GM12878 (cell line): ENCODE measurements around the gene DDX46. TPM values are rescaled to one million over a fixed set of nuclear protein-coding genes. Genes with fewer than 3 reads are reported as not detected.

Source experiments
- ATAC-seq: fragments of 200-7000 bp; cut with Tn5 transposase; 3 replicates; pipeline ENCODE4 v1.9.1; 2020; ENCODE audit warnings: mild to moderate bottlenecking, moderate library complexity
- Bru-seq: library from RNA; stranded (reverse); fragments of 400-500 nt; gene quantifications from one replicate; lab custom pipeline; 2021; lab: Mats Ljungman, UMichigan
- BruChase-seq, 2 experiments: library from RNA; stranded (reverse); fragments of 400-500 nt; gene quantifications; one replicate each; lab custom pipeline; 2021; lab: Mats Ljungman, UMichigan
- BruUV-seq: library from RNA; stranded (reverse); fragments of 400-500 nt; replicated peaks from 2 replicates; lab custom pipeline; 2021; lab: Mats Ljungman, UMichigan
- CTCF ChIA-PET: fragments of 300-600 bp; sonication (Branson Sonifier 250); formaldehyde crosslinking; extraction: SDS; loops from one replicate; lab custom pipeline; 2021; ENCODE audit warnings: inconsistent platforms; lab: Yijun Ruan, JAX
- POLR2A ChIA-PET: fragments of 350-600 bp; formaldehyde crosslinking; extraction: SDS; loops from one replicate; lab custom pipeline; 2021; ENCODE audit warnings: inconsistent platforms; lab: Charles Lee
- RAD21 ChIA-PET: fragments of 300-600 bp; sonication (Branson Sonifier 250); formaldehyde crosslinking; loops from one replicate; lab custom pipeline; 2023; ENCODE audit warnings: antibody characterized with exemption; ENCODE audit not compliant: unreplicated experiment; lab: Charles Lee
- SMC1A ChIA-PET: fragments of 300-600 bp; sonication (Branson Sonifier 250); formaldehyde crosslinking; loops from one replicate; lab custom pipeline; 2023; ENCODE audit not compliant: unreplicated experiment, uncharacterized antibody; lab: Charles Lee
- DNase-seq: peaks from one replicate; pipeline ENCODE4 v3.0.0-alpha.2; 2011; ENCODE audit warnings: low read depth, low spot score
- FAIRE-seq: peaks from 3 replicates; lab custom pipeline; 2011; peaks lifted over from hg19 to GRCh38; lab: Jason Lieb, UNC
- H2AFZ ChIP-seq: 2 replicates; pipeline ENCODE4 v1.6.0; 2011; ENCODE audit warnings: low read depth, low read length, control low read depth; ENCODE audit not compliant: control insufficient read depth
- H3K27ac ChIP-seq: 2 replicates; pipeline ENCODE4 v1.5.1; 2011; ENCODE audit warnings: control low read depth; ENCODE audit not compliant: control insufficient read depth, insufficient read depth
- H3K27me3 ChIP-seq, 2 experiments: replicated peaks in 1 of 2; 2 replicates each; pipeline versions ENCODE4 v1.6.0 to v1.6.1; 2011; ENCODE audit warnings: low read length in 1 of 2; ENCODE audit not compliant: control insufficient read depth in 2 of 2, insufficient read depth in 2 of 2
- H3K36me3 ChIP-seq, 2 experiments: 2 replicates each; pipeline ENCODE4 v1.5.1; 2011; ENCODE audit warnings: low read length in 1 of 2; ENCODE audit not compliant: control insufficient read depth in 2 of 2, insufficient read depth in 2 of 2
- H3K4me1 ChIP-seq: 2 replicates; pipeline ENCODE4 v1.6.1; 2011; ENCODE audit warnings: mild to moderate bottlenecking, low read length, moderate library complexity, mixed read lengths; ENCODE audit not compliant: control insufficient read depth, insufficient read depth
- H3K4me2 ChIP-seq: 2 replicates; pipeline ENCODE4 v1.6.0; 2011; ENCODE audit warnings: control low read depth; ENCODE audit not compliant: control insufficient read depth, insufficient read depth
- H3K4me3 ChIP-seq: fragments of 200-600 bp; sonication (generic); 2 replicates; pipeline ENCODE4 v1.5.1; 2016
- H3K79me2 ChIP-seq: 2 replicates; pipeline ENCODE4 v1.6.0; 2011; ENCODE audit warnings: low read length; ENCODE audit not compliant: control insufficient read depth, insufficient read depth
- H3K9ac ChIP-seq: 2 replicates; pipeline ENCODE4 v1.8.0; 2011; ENCODE audit warnings: low read length, control low read depth, mixed read lengths; ENCODE audit not compliant: control insufficient read depth, insufficient read depth
- H3K9me3 ChIP-seq: replicated peaks from 3 replicates; pipeline ENCODE4 v1.5.1; 2011; ENCODE audit warnings: mild to moderate bottlenecking, low read length; ENCODE audit not compliant: control insufficient read depth, insufficient read depth
- H4K20me1 ChIP-seq: 2 replicates; pipeline ENCODE4 v1.6.0; 2011; ENCODE audit not compliant: control insufficient read depth, insufficient read depth
- CBFB ChIP-seq: IDR thresholded peaks from 2 replicates; pipeline ENCODE4 v1.6.1; 2016; ENCODE audit warnings: antibody characterized with exemption, low read depth
- CHD1 ChIP-seq: IDR thresholded peaks from 2 replicates; pipeline ENCODE4 v1.6.1; 2012; ENCODE audit warnings: low read depth, low read length, improper control_type of control experiment
- ESRRA ChIP-seq: IDR thresholded peaks from 2 replicates; pipeline ENCODE4 v1.6.1; 2012; ENCODE audit warnings: mild to moderate bottlenecking, low read length, improper control_type of control experiment
- HDAC2 ChIP-seq: fragments of 200-600 bp; sonication (generic); IDR thresholded peaks from 2 replicates; pipeline ENCODE4 v1.6.1; 2017
- IRF4 ChIP-seq: IDR thresholded peaks from 2 replicates; pipeline ENCODE4 v1.6.1; 2011; ENCODE audit warnings: low read depth, low read length
- JUNB ChIP-seq: IDR thresholded peaks from 2 replicates; pipeline ENCODE4 v1.6.1; 2016; ENCODE audit warnings: antibody characterized with exemption, mild to moderate bottlenecking
- KDM1A ChIP-seq: fragments of 200-600 bp; sonication (generic); IDR thresholded peaks from 2 replicates; pipeline ENCODE4 v1.6.1; 2016; ENCODE audit warnings: borderline replicate concordance
- POLR2AphosphoS5 ChIP-seq: IDR thresholded peaks from 2 replicates; pipeline ENCODE4 v1.6.1; 2011; ENCODE audit warnings: mild to moderate bottlenecking, low read length, inconsistent platforms
- SIN3A ChIP-seq: IDR thresholded peaks from 2 replicates; pipeline ENCODE4 v1.6.1; 2012; ENCODE audit warnings: low read depth, low read length, improper control_type of control experiment
- SMARCA5 ChIP-seq: fragments of 450-650 bp; IDR thresholded peaks from 2 replicates; pipeline ENCODE4 v1.6.1; 2017; ENCODE audit warnings: mild to moderate bottlenecking
- SMC3 ChIP-seq: IDR thresholded peaks from 2 replicates; pipeline ENCODE4 v1.6.1; 2011; ENCODE audit warnings: low read length, improper control_type of control experiment, borderline replicate concordance
- ZBED1 ChIP-seq: IDR thresholded peaks from 2 replicates; pipeline ENCODE4 v1.6.1; 2016; ENCODE audit warnings: borderline replicate concordance
- ZNF384 ChIP-seq: IDR thresholded peaks from 2 replicates; pipeline ENCODE4 v1.6.1; 2012; ENCODE audit warnings: low read depth, mild to moderate bottlenecking, low read length, improper control_type of control experiment, borderline replicate concordance
- WGBS: methylation state at CpG from one replicate; pipeline ENCODE4 v1.1.6; 2016; ENCODE audit warnings: low lambda C conversion rate; ENCODE audit not compliant: insufficient replicate concordance, insufficient coverage; ENCODE audit errors: missing lambda C conversion rate; 5-methylcytosine and 5-hydroxymethylcytosine counted together
- in situ Hi-C: fragments of 300-500 bp; cut with MboI; formaldehyde crosslinking; loops from 9 replicates; pipeline ENCODE4 v1.14.3; 2018; ENCODE audit warnings: mixed read lengths
- intact Hi-C: fragments of 100-400 bp; cut with micrococcal nuclease; formaldehyde crosslinking; loops from one replicate; pipeline ENCODE4 v1.14.2; 2022; ENCODE audit not compliant: unreplicated experiment
- long read RNA-seq, 2 experiments: library from polyadenylated mRNA; unstranded; transcript quantifications; one replicate each; pipeline ENCODE4 v2.0.0, GENCODE V29; 2019 to 2020
- polyA minus RNA-seq, 3 experiments: library from RNA; depleted of rRNA, polyadenylated mRNA; stranded (reverse); fragments of >200 nt; gene quantifications; 2 replicates each; pipeline ENCODE4 v1.2.3, GENCODE V29; 2011
- polyA plus RNA-seq, 11 experiments: library from polyadenylated mRNA; depleted of rRNA in 4 of 11; unstranded in 6 of 11; stranded (reverse) in 5 of 11; fragments of >200 nt; fragmentation: Nextera tagmentation in 4 of 11; fragmentation: Illumina TruSeq in 1 of 11; extraction: Ambion mirVana in 4 of 11; extraction: Trizol in 1 of 11; gene quantifications; 1 replicate in 1 of 11; 2 replicates in 10 of 11; pipeline versions ENCODE4 v1.2.1 to v1.2.3, GENCODE V29; 2011 to 2016; ENCODE audit warnings: inconsistent platforms in 2 of 11, missing spikeins in 2 of 11, low read depth in 1 of 11
- total RNA-seq, 4 experiments: library from RNA; depleted of rRNA in 3 of 4; stranded (reverse); fragments of >200 nt in 3 of 4; fragmentation: Illumina TruSeq in 1 of 4; extraction: Trizol in 1 of 4; gene quantifications; 2 replicates each; pipeline versions ENCODE4 v1.2.1 to v1.2.3, GENCODE V29; 2013 to 2021
- TF ChIP-seq, protein P1 (sequence below): IDR thresholded peaks from 2 replicates; pipeline ENCODE4 v1.6.1; 2011; ENCODE audit warnings: borderline replicate concordance, low read depth, mild to moderate bottlenecking, moderate library complexity, low read length; ENCODE audit not compliant: insufficient read depth, poor library complexity, severe bottlenecking
- TF ChIP-seq, protein P2 (sequence below): IDR thresholded peaks from 2 replicates; pipeline ENCODE4 v1.6.1; 2011; ENCODE audit warnings: mild to moderate bottlenecking, low read depth, low read length, moderate library complexity; ENCODE audit not compliant: insufficient replicate concordance

The DDX46 gene
- 129 and 137 TPM in 2 replicates for total RNA-seq (2013; cell fraction: nucleolus; rRNA removed)
- 39.1 and 39.6 TPM in 2 replicates for total RNA-seq (2014; rRNA removed)
- 64.9 and 67.3 TPM in 2 replicates for total RNA-seq (2014; rRNA removed; fragmentation: Illumina TruSeq; extraction: Trizol)
- total RNA-seq (2021) = 55.6 and 61.8 TPM in 2 replicates
- 21.9 TPM for polyA plus RNA-seq (2011; ENCODE audit: low read depth)
- polyA plus RNA-seq (2011; rRNA removed) = 46.9 and 72.1 TPM in 2 replicates
- polyA plus RNA-seq (2011; cell fraction: cytosol; rRNA removed) = 17.4 and 20.9 TPM in 2 replicates
- 42.9 and 50.9 TPM in 2 replicates for polyA plus RNA-seq (2011; cell fraction: nucleus; rRNA removed)
- polyA plus RNA-seq (2012) = 33.0 and 34.2 TPM in 2 replicates
- 77.1 and 94.9 TPM in 2 replicates for polyA plus RNA-seq (2014; fragmentation: Illumina TruSeq; extraction: Trizol)
- 10 to 100 TPM; 23.0 to 31.3 TPM for polyA plus RNA-seq (2014; fragmentation: Nextera tagmentation; extraction: Ambion mirVana)
- 43.0 and 44.8 TPM in 2 replicates for polyA plus RNA-seq (2014; rRNA removed)
- 10 to 100 TPM; 37.6 to 38.8 TPM for polyA plus RNA-seq (2016; fragmentation: Nextera tagmentation; extraction: Ambion mirVana)
- polyA minus RNA-seq (2011; rRNA and poly(A)+ RNA removed) = 34.4 and 59.2 TPM in 2 replicates
- polyA minus RNA-seq (2011; cell fraction: cytosol; rRNA and poly(A)+ RNA removed) = 24.8 and 34.1 TPM in 2 replicates
- polyA minus RNA-seq (2011; cell fraction: nucleus; rRNA and poly(A)+ RNA removed) = 26.8 and 61.6 TPM in 2 replicates
- percentile 73 among the genes with signal in this experiment for Bru-seq, nascent RNA
- percentile 89 among the genes with signal in this experiment for BruChase-seq, experiment 1, labeled RNA remaining after a 6-hour chase
- percentile 84 among the genes with signal in this experiment for BruChase-seq, experiment 2, labeled RNA remaining after a 2-hour chase
- long read RNA-seq, experiment 1, full-length matches to known transcripts = 6 of 50 reads
- long read RNA-seq, experiment 1, partial matches to known transcripts = 44 of 50 reads
- long read RNA-seq, experiment 1, other reads (novel, unspliced or antisense) = 0 of 50 reads
- long read RNA-seq, experiment 2, full-length matches to known transcripts = 1 of 133 reads
- long read RNA-seq, experiment 2, partial matches to known transcripts = 130 of 133 reads
- long read RNA-seq, experiment 2, other reads (novel, unspliced or antisense) = 2 of 133 reads

- no TSS peak for BruUV-seq
- in situ Hi-C loops = no loop called here
- WGBS = under 1% methylated on average over 69 of the region's 73 CpGs
- no peak for TF ChIP-seq ZNF384
- peak; percentile 34; the same call in 1 of the 2 replicates for TF ChIP-seq CBFB
- no peak for TF ChIP-seq HDAC2
- TF ChIP-seq SMC3 = 0 out of 2 replicates have a peak, but pooled peaks have one; percentile 9
- peak; percentile 54; the same call in 1 of the 2 replicates for TF ChIP-seq ESRRA
- TF ChIP-seq, protein P1, sequence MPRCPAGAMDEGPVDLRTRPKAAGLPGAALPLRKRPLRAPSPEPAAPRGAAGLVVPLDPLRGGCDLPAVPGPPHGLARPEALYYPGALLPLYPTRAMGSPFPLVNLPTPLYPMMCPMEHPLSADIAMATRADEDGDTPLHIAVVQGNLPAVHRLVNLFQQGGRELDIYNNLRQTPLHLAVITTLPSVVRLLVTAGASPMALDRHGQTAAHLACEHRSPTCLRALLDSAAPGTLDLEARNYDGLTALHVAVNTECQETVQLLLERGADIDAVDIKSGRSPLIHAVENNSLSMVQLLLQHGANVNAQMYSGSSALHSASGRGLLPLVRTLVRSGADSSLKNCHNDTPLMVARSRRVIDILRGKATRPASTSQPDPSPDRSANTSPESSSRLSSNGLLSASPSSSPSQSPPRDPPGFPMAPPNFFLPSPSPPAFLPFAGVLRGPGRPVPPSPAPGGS = peak; percentile 14
- TF ChIP-seq CHD1 = no peak
- peak; percentile 93 for TF ChIP-seq POLR2AphosphoS5
- TF ChIP-seq SMARCA5 = no peak; the same call in 1 of the 2 replicates
- TF ChIP-seq SIN3A = peak; percentile 89
- no peak for TF ChIP-seq KDM1A
- TF ChIP-seq, protein P2, sequence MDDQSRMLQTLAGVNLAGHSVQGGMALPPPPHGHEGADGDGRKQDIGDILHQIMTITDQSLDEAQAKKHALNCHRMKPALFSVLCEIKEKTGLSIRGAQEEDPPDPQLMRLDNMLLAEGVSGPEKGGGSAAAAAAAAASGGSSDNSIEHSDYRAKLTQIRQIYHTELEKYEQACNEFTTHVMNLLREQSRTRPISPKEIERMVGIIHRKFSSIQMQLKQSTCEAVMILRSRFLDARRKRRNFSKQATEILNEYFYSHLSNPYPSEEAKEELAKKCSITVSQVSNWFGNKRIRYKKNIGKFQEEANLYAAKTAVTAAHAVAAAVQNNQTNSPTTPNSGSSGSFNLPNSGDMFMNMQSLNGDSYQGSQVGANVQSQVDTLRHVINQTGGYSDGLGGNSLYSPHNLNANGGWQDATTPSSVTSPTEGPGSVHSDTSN = no peak
- 0 out of 2 replicates have a peak, but pooled peaks have one; percentile 61 for TF ChIP-seq ZBED1
- peak; percentile 30; the same call in 1 of the 2 replicates for TF ChIP-seq IRF4
- no peak for TF ChIP-seq JUNB
Measured at GRCh38 chr5:134758504-134759341, at the start of gene DDX46. Gene DDX46, plus strand, starts transcription at chr5:134758779. Its CDS starts 160 bp downstream, at chr5:134758939.

More at GRCh38 chr5:134758504-134759341, at the start of gene DDX46:
- H3K36me3 ChIP-seq = no peaks in the 10 kb centered on the region; a peak in 2 of 4 replicates
- ATAC-seq (peak; percentile 98), FAIRE-seq (peak; percentile 75), DNase-seq (peak; percentile 64)
- SMC1A ChIA-PET = interaction anchor here (0.6 to 3.1 kb wide), 4 partner anchors 19 to 149 kb away, joined by 3 to 28 read pairs (median 4); partner anchors contain the start of gene CAMLG
- H4K20me1 ChIP-seq = no peaks in the 10 kb centered on the region
- POLR2A ChIA-PET = interaction anchor here (0.6 to 4.3 kb wide), 4 partner anchors 19 to 146 kb away, joined by 4 to 23 read pairs (median 5); partner anchors contain the start of genes CAMLG and PCBD2
- CTCF ChIA-PET = interaction anchor here (1.0 to 5.8 kb wide), 10 partner anchors 13 to 172 kb away, joined by 4 to 71 read pairs (median 4); partner anchors contain the start of genes C5orf24, CAMLG and PCBD2
- no peaks in the 10 kb centered on the region for H3K9me3 ChIP-seq
- no peaks in the 10 kb centered on the region for H3K27me3 ChIP-seq
- peaks cover 41% of the 10 kb centered on the region for H3K79me2 ChIP-seq
- intact Hi-C loops = loop anchor here (1.0 kb wide), 1 partner anchor 20 kb away; the partner anchor contains the start of gene CAMLG
- no peaks in the 10 kb centered on the region; the same call in 1 of the 2 replicates for H3K4me1 ChIP-seq
- H3K27ac ChIP-seq = peak within 1 kb of the TSS; percentile 68
- peak within 1 kb of the TSS; percentile 71 for H3K9ac ChIP-seq
- peak within 1 kb of the TSS; percentile 96 for H2AFZ ChIP-seq
- H3K4me2 ChIP-seq = peak within 1 kb of the TSS; percentile 89
- H3K4me3 ChIP-seq = peak within 1 kb of the TSS; percentile 82
- RAD21 ChIA-PET = interaction anchor here (0.7 to 3.6 kb wide), 4 partner anchors 19 to 167 kb away, joined by 3 to 24 read pairs (median 10); partner anchors contain the start of genes C5orf24, CAMLG and PCBD2
